Gastrocnemius medialis (tissue), 4 donors: ENCODE results near the gene CACTIN. TPM values are rescaled to one million over a fixed set of nuclear protein-coding genes. Genes with fewer than 3 reads are reported as not detected.
A peak's percentile ranks its signal among the peaks of the same experiment; 100 is the strongest.

Experiments
- ATAC-seq, 2 donors: fragments of 150-250 bp; one replicate each; pipeline ENCODE4 v1.9.1; 2016
- DNase-seq, 2 donors: peaks; one replicate each; pipeline ENCODE4 v3.0.0-alpha.2; 2019
- H3K27ac ChIP-seq, 4 donors: fragments of 200-600 bp; sonication (generic); 1 replicate in 1 of 4; 2 replicates in 3 of 4; pipeline ENCODE4 v1.5.1; 2016 to 2018; ENCODE audit warnings: mild to moderate bottlenecking in 2 of 4, moderate library complexity in 1 of 4
- H3K27me3 ChIP-seq, 3 donors: fragments of 200-600 bp; sonication (generic) in 2 of 3; 1 replicate in 1 of 3; 2 replicates in 2 of 3; pipeline versions ENCODE4 v1.5.1 to v1.6.0; 2016 to 2019; ENCODE audit warnings: mild to moderate bottlenecking in 1 of 3, moderate library complexity in 1 of 3
- H3K36me3 ChIP-seq, 2 donors: fragments of 200-600 bp; sonication (generic) in 1 of 2; one replicate each; pipeline ENCODE4 v1.5.1; 2017 to 2018
- H3K4me1 ChIP-seq, 2 donors: fragments of 200-600 bp; sonication (generic) in 1 of 2; one replicate each; pipeline ENCODE4 v1.5.1; 2016 to 2017; ENCODE audit warnings: mild to moderate bottlenecking in 2 of 2
- H3K4me3 ChIP-seq, 4 donors: fragments of 200-600 bp; sonication (generic) in 3 of 4; 1 replicate in 1 of 4; 2 replicates in 3 of 4; pipeline ENCODE4 v1.5.1; 2016 to 2019; ENCODE audit warnings: mild to moderate bottlenecking in 2 of 4
- H3K9me3 ChIP-seq, 3 donors: fragments of 200-600 bp; sonication (generic) in 2 of 3; 1 replicate in 1 of 3; 2 replicates in 2 of 3; pipeline ENCODE4 v1.5.1; 2016 to 2019
- CTCF ChIP-seq, 5 experiments: fragments of 450-650 bp in 3 of 5; fragments of 200-600 bp in 2 of 5; sonication (generic) in 2 of 5; IDR thresholded peaks in 4 of 5; conservative IDR thresholded peaks in 1 of 5; 1 replicate in 4 of 5; 2 replicates in 1 of 5; pipeline ENCODE4 v1.5.1; 2016 to 2019; ENCODE audit warnings: antibody characterized with exemption in 5 of 5, mild to moderate bottlenecking in 3 of 5, moderate library complexity in 3 of 5
- POLR2A ChIP-seq, 2 donors: fragments of 450-650 bp; IDR thresholded peaks; one replicate each; pipeline ENCODE4 v1.6.1; 2017; ENCODE audit warnings: antibody characterized with exemption in 2 of 2, mild to moderate bottlenecking in 2 of 2, moderate library complexity in 2 of 2
- in situ Hi-C, 4 donors: fragments of 200-750 bp; cut with MboI; loops; one replicate each; pipeline versions ENCODE4 v1.15.0 to v1.8.0; 2017; ENCODE audit warnings: low sequenced_read_pairs in 4 of 4
- intact Hi-C: fragments of 100-400 bp; cut with DNase I; formaldehyde crosslinking; loops from one replicate; pipeline ENCODE4 v1.15.1; 2023; ENCODE audit warnings: low total_unique reads
- total RNA-seq, 4 donors: library from RNA; depleted of rRNA; stranded (reverse); fragments of >200 nt; gene quantifications; one replicate each; pipeline versions ENCODE4 v1.1.0 to v1.2.3, GENCODE V29; 2016

Gene CACTIN
- total RNA-seq, 4 donors from 2014 or later, result 19.5 to 28.4 (median 27.4) TPM

DNA sequence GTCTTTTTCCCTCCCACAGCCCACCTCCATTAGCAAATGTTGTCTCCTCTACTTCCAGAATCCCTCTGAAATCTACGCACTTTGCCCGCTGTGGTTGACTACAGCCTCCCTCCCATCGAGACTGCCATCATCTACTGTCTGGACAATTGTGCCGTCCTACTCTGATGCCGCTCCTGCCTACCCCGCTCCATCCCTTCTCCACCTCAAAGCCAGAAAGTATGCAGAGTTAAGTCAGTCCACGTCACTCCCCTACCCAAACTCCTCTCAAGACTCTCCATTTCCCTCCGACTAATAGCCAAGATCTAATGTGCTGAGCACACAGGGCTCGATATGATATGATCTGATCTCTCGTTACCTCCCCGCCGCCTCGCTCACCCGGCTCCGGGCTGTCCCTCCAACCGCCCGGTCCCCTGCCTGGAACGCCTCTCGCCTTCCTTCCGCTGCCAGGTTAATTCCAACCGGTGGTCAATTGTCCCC, 556 bp downstream of the CACTIN start:
- in situ Hi-C loops (no loop called here), intact Hi-C loops (loop anchor here (2.0 kb wide), 2 partner anchors 53 to 69 kb away; partner anchors contain the start of genes HMG20B and MFSD12)

DNA sequence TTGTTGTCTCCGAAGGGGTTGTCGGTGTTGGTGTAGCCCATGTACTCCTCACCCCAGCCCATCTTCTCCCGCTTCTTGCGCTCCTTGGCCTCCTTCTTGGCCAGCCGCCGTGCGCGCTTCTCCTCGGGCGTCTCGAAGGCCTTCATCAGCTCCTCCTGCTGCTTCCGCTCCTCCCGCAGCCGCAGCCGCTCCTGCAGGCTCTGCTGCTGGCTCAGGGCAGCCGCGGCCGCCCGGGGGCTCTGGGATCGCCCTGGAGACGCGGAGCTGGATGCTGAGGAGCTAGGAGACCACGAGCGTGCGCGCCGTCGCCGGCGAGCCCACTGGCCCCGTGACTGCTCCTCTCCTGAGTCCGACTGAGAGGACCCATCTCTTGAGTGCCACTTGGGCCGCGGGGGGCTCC, 2.9 kb downstream of the CACTIN start:
- peaks cover 0 to 14% of the 10 kb centered on the region in 2 donors for H3K36me3 ChIP-seq
- no peak for ATAC-seq
- intact Hi-C loops, result no loop called here
- TF ChIP-seq CTCF (IDR thresholded peaks at IDR 0.05 in 4 of 5, conservative IDR thresholded peaks at IDR 0.05 in 1 of 5) (no peak), POLR2A (IDR thresholded peaks at IDR 0.05) (no peak)
- no peak for DNase-seq
- H3K9me3 ChIP-seq, result no peaks in the 10 kb centered on the region
- no peak overlapping the region for H3K4me3 ChIP-seq
- H3K4me1 ChIP-seq, result peaks cover 19 to 21% of the 10 kb centered on the region in 2 donors
- in situ Hi-C loops, result no loop called here
- H3K27ac ChIP-seq, result no peak overlapping the region
- H3K27me3 ChIP-seq, result no peaks in the 10 kb centered on the region

More for the DNA sequence above, 556 bp downstream of the CACTIN start:
- Histone ChIP-seq H3K4me1 (peaks cover 19 to 21% of the 10 kb centered on the region in 2 donors), H3K27ac (peak overlapping the region; percentile 88 to 98 (median 96)), H3K4me3 (peak overlapping the region; percentile 92 to 100 (median 98)), H3K9me3 (no peaks in the 10 kb centered on the region), H3K27me3 (no peaks in the 10 kb centered on the region), H3K36me3 (peaks cover 0 to 14% of the 10 kb centered on the region in 2 donors)
- DNase-seq (no peak), ATAC-seq (peak; percentile 7 to 11)
- TF ChIP-seq CTCF (IDR thresholded peaks at IDR 0.05 in 4 of 5, conservative IDR thresholded peaks at IDR 0.05 in 1 of 5), result no peak
- TF ChIP-seq POLR2A (IDR thresholded peaks at IDR 0.05), result no peak

DNA sequence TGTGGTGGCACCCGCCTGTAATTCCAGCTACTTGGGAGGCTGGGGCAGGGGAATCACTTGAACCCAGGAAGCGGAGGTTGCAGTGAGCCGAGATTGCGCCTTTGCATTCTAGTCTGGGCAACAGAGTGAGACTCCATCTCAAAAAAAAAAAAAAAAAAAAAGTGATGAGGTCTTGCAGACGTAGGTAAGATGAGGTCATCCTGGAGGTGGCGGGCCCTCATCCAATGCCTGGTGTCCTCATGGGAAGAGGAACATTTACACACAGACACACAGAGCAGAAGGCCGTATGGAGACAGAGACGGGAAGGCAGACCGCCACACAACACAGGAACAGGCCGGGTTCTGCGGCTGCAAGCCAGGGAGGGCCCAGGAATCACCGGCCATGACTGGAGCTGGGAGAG, 4.4 kb downstream of the CACTIN start:
- peaks cover 0 to 18% of the 10 kb centered on the region in 2 donors for H3K36me3 ChIP-seq
- in situ Hi-C loops, result no loop called here
- TF ChIP-seq CTCF (IDR thresholded peaks at IDR 0.05 in 4 of 5, conservative IDR thresholded peaks at IDR 0.05 in 1 of 5) (no peak), POLR2A (IDR thresholded peaks at IDR 0.05) (no peak)

GRCh38 chr19:3621689-3622088, 4.9 kb downstream of the CACTIN start:
- in situ Hi-C loops, result no loop called here
- Histone ChIP-seq H3K4me3 (no peak overlapping the region), H3K27me3 (no peaks in the 10 kb centered on the region), H3K36me3 (peaks cover 0 to 23% of the 10 kb centered on the region in 2 donors), H3K9me3 (no peaks in the 10 kb centered on the region), H3K27ac (no peak overlapping the region), H3K4me1 (peaks cover 14 to 23% of the 10 kb centered on the region in 2 donors)
- no peak for DNase-seq
- TF ChIP-seq POLR2A (IDR thresholded peaks at IDR 0.05), result no peak
- TF ChIP-seq CTCF (IDR thresholded peaks at IDR 0.05 in 4 of 5, conservative IDR thresholded peaks at IDR 0.05 in 1 of 5), result no peak
- ATAC-seq, result no peak
- intact Hi-C loops, result no loop called here

More for the DNA sequence above, 4.4 kb downstream of the CACTIN start:
- no peak overlapping the region for H3K4me3 ChIP-seq
- H3K27ac ChIP-seq, result no peak overlapping the region
- no peaks in the 10 kb centered on the region for H3K9me3 ChIP-seq
- DNase-seq (no peak), ATAC-seq (no peak)
- H3K4me1 ChIP-seq, result peaks cover 15 to 23% of the 10 kb centered on the region in 2 donors
- intact Hi-C loops, result no loop called here
- no peaks in the 10 kb centered on the region for H3K27me3 ChIP-seq
